SK-N-SH treated with all-trans-retinoic acid at 6 μM for 48 hours (cell line): Measurements from ENCODE around the gene ATOH8.

Experiments used
- ATAC-seq: fragments of 200-7000 bp; cut with Tn5 transposase; 3 replicates; pipeline ENCODE4 v1.9.1; 2020; ENCODE audit warnings: mild to moderate bottlenecking, moderate library complexity
- BACH2 ChIP-seq: fragments of 250-450 bp; sonication (Bioruptor Pico); IDR thresholded peaks from 2 replicates; pipeline ENCODE4 v1.9.0; 2021; ENCODE audit warnings: mild to moderate bottlenecking, borderline replicate concordance
- CREB5 ChIP-seq: fragments of 250-450 bp; sonication (Bioruptor Pico); IDR thresholded peaks from 2 replicates; pipeline ENCODE4 v1.5.1; 2020; ENCODE audit warnings: low read depth, mild to moderate bottlenecking, moderate library complexity
- CSDC2 ChIP-seq: fragments of 250-450 bp; sonication (Bioruptor Pico); IDR thresholded peaks from 2 replicates; pipeline ENCODE4 v1.5.0; 2020; ENCODE audit warnings: mild to moderate bottlenecking, moderate library complexity
- ESRRG ChIP-seq: fragments of 250-450 bp; sonication (Bioruptor Pico); IDR thresholded peaks from 2 replicates; pipeline ENCODE4 v1.6.1; 2021; ENCODE audit warnings: mild to moderate bottlenecking
- GLIS3 ChIP-seq: fragments of 250-450 bp; sonication (Bioruptor Pico); IDR thresholded peaks from 2 replicates; pipeline ENCODE4 v1.5.0; 2020; ENCODE audit warnings: mild to moderate bottlenecking, moderate library complexity
- ISL1 ChIP-seq: fragments of 250-450 bp; sonication (Bioruptor Pico); IDR thresholded peaks from 2 replicates; pipeline ENCODE4 v2.1.2; 2022; ENCODE audit warnings: mild to moderate bottlenecking, moderate library complexity
- OSR1 ChIP-seq: fragments of 250-450 bp; sonication (Bioruptor Pico); IDR thresholded peaks from 2 replicates; pipeline ENCODE4 v1.8.0; 2022; ENCODE audit warnings: moderate library complexity, mild to moderate bottlenecking, inconsistent platforms
- PATZ1 ChIP-seq: fragments of 250-450 bp; sonication (Bioruptor Pico); IDR thresholded peaks from 2 replicates; pipeline ENCODE4 v1.8.0; 2020; ENCODE audit warnings: mild to moderate bottlenecking, moderate library complexity, borderline replicate concordance
- POU6F1 ChIP-seq: fragments of 250-450 bp; sonication (Bioruptor Pico); IDR thresholded peaks from 2 replicates; pipeline ENCODE4 v1.8.0; 2021; ENCODE audit warnings: low read depth, mild to moderate bottlenecking, moderate library complexity, borderline replicate concordance
- PPARA ChIP-seq: fragments of 250-450 bp; sonication (Bioruptor Pico); IDR thresholded peaks from 2 replicates; pipeline ENCODE4 v1.5.0; 2020; ENCODE audit warnings: mild to moderate bottlenecking, borderline replicate concordance
- RARB ChIP-seq: fragments of 250-450 bp; sonication (Bioruptor Pico); IDR thresholded peaks from 2 replicates; pipeline ENCODE4 v1.8.0; 2021; ENCODE audit warnings: mild to moderate bottlenecking, moderate library complexity
- SNAI2 ChIP-seq: fragments of 250-450 bp; sonication (Bioruptor Pico); IDR thresholded peaks from 2 replicates; pipeline ENCODE4 v1.5.0; 2020; ENCODE audit warnings: mild to moderate bottlenecking, moderate library complexity
- TOX ChIP-seq: fragments of 250-450 bp; sonication (Bioruptor Pico); IDR thresholded peaks from 2 replicates; pipeline ENCODE4 v1.8.0; 2021; ENCODE audit warnings: mild to moderate bottlenecking, moderate library complexity, borderline replicate concordance
- TSHZ2 ChIP-seq: fragments of 250-450 bp; sonication (Bioruptor Pico); IDR thresholded peaks from 2 replicates; pipeline ENCODE4 v1.5.0; 2020; ENCODE audit warnings: mild to moderate bottlenecking, moderate library complexity
- ZC3H10 ChIP-seq: fragments of 250-450 bp; sonication (Bioruptor Pico); IDR thresholded peaks from 2 replicates; pipeline ENCODE4 v1.5.1; 2021; ENCODE audit warnings: mild to moderate bottlenecking, moderate library complexity
- ZFP3 ChIP-seq: fragments of 250-450 bp; sonication (Bioruptor Pico); IDR thresholded peaks from 2 replicates; pipeline ENCODE4 v1.5.0; 2020; ENCODE audit warnings: mild to moderate bottlenecking, moderate library complexity
- ZFP30 ChIP-seq: fragments of 450-650 bp; formaldehyde crosslinking; IDR thresholded peaks from 2 replicates; pipeline ENCODE4 v1.5.0; 2022; ENCODE audit warnings: mild to moderate bottlenecking, moderate library complexity
- ZNF565 ChIP-seq: fragments of 450-650 bp; formaldehyde crosslinking; conservative IDR thresholded peaks from 2 replicates; pipeline ENCODE4 v1.5.0; 2020; ENCODE audit warnings: low read depth, mild to moderate bottlenecking, moderate library complexity
- ZNF70 ChIP-seq: fragments of 450-650 bp; formaldehyde crosslinking; IDR thresholded peaks from 2 replicates; pipeline ENCODE4 v1.5.0; 2020; ENCODE audit warnings: mild to moderate bottlenecking, moderate library complexity
- ZNF8 ChIP-seq: fragments of 450-650 bp; formaldehyde crosslinking; IDR thresholded peaks from 2 replicates; pipeline ENCODE4 v1.5.0; 2020; ENCODE audit warnings: mild to moderate bottlenecking, moderate library complexity

The ATOH8 gene

GRCh38 chr2:85707304-85707703, 46.5 kb upstream of the ATOH8 start:
- peak; percentile 94 for ATAC-seq
- TF ChIP-seq CSDC2 (CRISPR knock-in tag) (no peak), BACH2 (CRISPR knock-in tag) (no peak), SNAI2 (CRISPR knock-in tag) (no peak)

GRCh38 chr2:85708641-85709040, 45.1 kb upstream of the ATOH8 start:
- no peak for ATAC-seq
- no peak for TF ChIP-seq ZNF8 (CRISPR knock-in tag)
- no peak for TF ChIP-seq ZFP30 (CRISPR knock-in tag)
- no peak for TF ChIP-seq ZFP3 (CRISPR knock-in tag)
- TF ChIP-seq TSHZ2 (CRISPR knock-in tag), result no peak
- TF ChIP-seq ZC3H10 (CRISPR knock-in tag), result no peak
- no peak for TF ChIP-seq GLIS3 (CRISPR knock-in tag)
- no peak for TF ChIP-seq POU6F1 (CRISPR knock-in tag)
- no peak for TF ChIP-seq RARB (CRISPR knock-in tag)
- no peak for TF ChIP-seq ESRRG (CRISPR knock-in tag)
- TF ChIP-seq CREB5 (CRISPR knock-in tag), result no peak
- no peak for TF ChIP-seq ZNF70 (CRISPR knock-in tag)
- no peak for TF ChIP-seq CSDC2 (CRISPR knock-in tag)
- TF ChIP-seq PATZ1 (CRISPR knock-in tag), result no peak
- no peak for TF ChIP-seq ISL1 (CRISPR knock-in tag)
- no peak for TF ChIP-seq BACH2 (CRISPR knock-in tag)
- no peak for TF ChIP-seq TOX (CRISPR knock-in tag)
- TF ChIP-seq PPARA, result no peak
- no peak for TF ChIP-seq ZNF565 (CRISPR knock-in tag)

- TF ChIP-seq TSHZ2 (CRISPR knock-in tag) (no peak), GLIS3 (CRISPR knock-in tag) (no peak), ZFP3 (CRISPR knock-in tag) (no peak), PATZ1 (CRISPR knock-in tag) (no peak), CSDC2 (CRISPR knock-in tag) (no peak), ZNF565 (CRISPR knock-in tag) (no peak), OSR1 (CRISPR knock-in tag) (no peak), ESRRG (CRISPR knock-in tag) (no peak), ZNF70 (CRISPR knock-in tag) (no peak), ZC3H10 (CRISPR knock-in tag) (no peak)
- ATAC-seq, result 0 out of 3 replicates have a peak, but pooled peaks have one; percentile 11
These were observed 44.4 kb upstream of the ATOH8 start for GRCh38 chr2:85709401-85709811.
